T-helper 22 cell (primary cell): ENCODE measurements around the gene FRMD8.
"Not testable (repeated sequence)": the region's sequence is repeated elsewhere in the genome, so short reads cannot be mapped to it uniquely, and the experiment has no call there.

Source experiments
- DNase-seq: peaks from one replicate; pipeline ENCODE4 v3.0.0-alpha.2; 2020; ENCODE audit warnings: low read depth

The FRMD8 gene

GRCh38 chr11:65436412-65437032 is 50.1 kb downstream of the FRMD8 start:
- no peak for DNase-seq

- DNase-seq, result no peak
These were observed 51.2 kb downstream of the FRMD8 start for GRCh38 chr11:65437436-65438227.

- DNase-seq, result no peak
These were observed 52.1 kb downstream of the FRMD8 start for GRCh38 chr11:65438257-65439151.

- no peak for DNase-seq
These were observed 53.1 kb downstream of the FRMD8 start for GRCh38 chr11:65439331-65440181.

GRCh38 chr11:65440831-65441499 is 54.5 kb downstream of the FRMD8 start:
- DNase-seq, result no peak

- DNase-seq, result no peak
These were observed 56.5 kb downstream of the FRMD8 start for GRCh38 chr11:65442842-65443331.

GRCh38 chr11:65444314-65445051 is 58.0 kb downstream of the FRMD8 start:
- no peak for DNase-seq

- no peak for DNase-seq
These were observed 58.7 kb downstream of the FRMD8 start for GRCh38 chr11:65445101-65445603.

- DNase-seq, result no peak
These were observed 59.4 kb downstream of the FRMD8 start for GRCh38 chr11:65445604-65446445.

- no peak for DNase-seq
These were observed 60.2 kb downstream of the FRMD8 start for GRCh38 chr11:65446446-65447277.

GRCh38 chr11:65448074-65448417 is 61.6 kb downstream of the FRMD8 start:
- DNase-seq, result no peak

GRCh38 chr11:65448418-65449105 is 62.1 kb downstream of the FRMD8 start:
- DNase-seq, result no peak

- not testable (repeated sequence) for DNase-seq
These were observed 64.9 kb downstream of the FRMD8 start for GRCh38 chr11:65451301-65451700.

- DNase-seq, result not testable (repeated sequence)
These were observed 65.8 kb downstream of the FRMD8 start for GRCh38 chr11:65452259-65452658.

GRCh38 chr11:65452806-65453490 is 66.5 kb downstream of the FRMD8 start:
- no peak for DNase-seq

- no peak for DNase-seq
These were observed 67.9 kb downstream of the FRMD8 start for GRCh38 chr11:65454311-65454695.
